Measurements from ENCODE around the gene RIMS4.

DNA sequence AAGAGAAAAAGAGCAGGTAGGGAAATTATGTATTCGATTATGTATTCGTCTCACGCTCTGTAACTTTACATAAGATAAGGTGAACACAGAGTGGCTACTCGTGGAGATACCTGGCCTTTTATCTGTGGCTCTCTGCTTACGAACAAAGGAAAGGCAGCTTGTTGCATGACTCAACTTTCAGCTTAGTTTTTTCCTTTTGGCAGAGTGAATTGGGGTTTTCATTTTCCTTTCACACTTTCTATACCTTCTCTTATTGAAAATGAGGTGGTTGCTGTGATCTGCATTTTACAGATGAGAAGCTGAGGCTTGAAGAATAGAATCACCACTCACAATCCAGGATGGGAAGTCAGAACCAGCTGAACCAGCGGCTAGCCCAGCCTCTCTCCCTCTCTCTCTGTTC lies 78.0 kb downstream of the RIMS4 start:
- TF ChIP-seq, protein P1, sequence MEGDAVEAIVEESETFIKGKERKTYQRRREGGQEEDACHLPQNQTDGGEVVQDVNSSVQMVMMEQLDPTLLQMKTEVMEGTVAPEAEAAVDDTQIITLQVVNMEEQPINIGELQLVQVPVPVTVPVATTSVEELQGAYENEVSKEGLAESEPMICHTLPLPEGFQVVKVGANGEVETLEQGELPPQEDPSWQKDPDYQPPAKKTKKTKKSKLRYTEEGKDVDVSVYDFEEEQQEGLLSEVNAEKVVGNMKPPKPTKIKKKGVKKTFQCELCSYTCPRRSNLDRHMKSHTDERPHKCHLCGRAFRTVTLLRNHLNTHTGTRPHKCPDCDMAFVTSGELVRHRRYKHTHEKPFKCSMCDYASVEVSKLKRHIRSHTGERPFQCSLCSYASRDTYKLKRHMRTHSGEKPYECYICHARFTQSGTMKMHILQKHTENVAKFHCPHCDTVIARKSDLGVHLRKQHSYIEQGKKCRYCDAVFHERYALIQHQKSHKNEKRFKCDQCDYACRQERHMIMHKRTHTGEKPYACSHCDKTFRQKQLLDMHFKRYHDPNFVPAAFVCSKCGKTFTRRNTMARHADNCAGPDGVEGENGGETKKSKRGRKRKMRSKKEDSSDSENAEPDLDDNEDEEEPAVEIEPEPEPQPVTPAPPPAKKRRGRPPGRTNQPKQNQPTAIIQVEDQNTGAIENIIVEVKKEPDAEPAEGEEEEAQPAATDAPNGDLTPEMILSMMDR (IDR thresholded peaks at IDR 0.05) = no peak
- TF ChIP-seq POLR2AphosphoS5 (IDR thresholded peaks at IDR 0.05) (no peak), POLR2A (IDR thresholded peaks at IDR 0.05) (no peak)

All from prostate gland (tissue), 2 donors.